H1 (cell line): ENCODE data around the gene PCNX3. TPM values are rescaled to one million over a fixed set of nuclear protein-coding genes. Genes with fewer than 3 reads are reported as not detected.

Source experiments
- CTCF ChIA-PET: fragments of 300-600 bp; sonication (Branson Sonifier 250); formaldehyde crosslinking; loops from one replicate; lab custom pipeline; 2021; ENCODE audit not compliant: partially characterized antibody; lab: Charles Lee
- POLR2A ChIA-PET: fragments of 300-600 bp; sonication (Branson Sonifier 250); formaldehyde crosslinking; loops from one replicate; lab custom pipeline; 2021; ENCODE audit warnings: inconsistent platforms; ENCODE audit not compliant: partially characterized antibody; lab: Charles Lee
- DNase-seq, 2 experiments: peaks; one replicate each; pipeline versions ENCODE4 v3.0.0 to v3.0.0-alpha.2; 2010 to 2022; ENCODE audit warnings: low spot score in 2 of 2, low read depth in 1 of 2, mixed read lengths in 1 of 2
- FAIRE-seq: peaks from 2 replicates; lab custom pipeline; 2011; peaks lifted over from hg19 to GRCh38; lab: Jason Lieb, UNC
- H2AFZ ChIP-seq: 2 replicates; pipeline ENCODE4 v1.8.1; 2012; ENCODE audit warnings: low read length, inconsistent platforms
- H2AK5ac ChIP-seq: 2 replicates; pipeline ENCODE4 v1.6.1; 2013; ENCODE audit warnings: low read depth, low read length
- H2BK120ac ChIP-seq: replicated peaks from 2 replicates; pipeline ENCODE3; 2013; ENCODE audit warnings: low read depth, low read length, inconsistent platforms
- H2BK12ac ChIP-seq: 2 replicates; pipeline ENCODE4 v1.6.1; 2013; ENCODE audit warnings: low read depth, low read length
- H2BK15ac ChIP-seq: 2 replicates; pipeline ENCODE4 v1.6.1; 2013; ENCODE audit warnings: low read length
- H2BK20ac ChIP-seq: 2 replicates; pipeline ENCODE4 v1.6.1; 2013; ENCODE audit warnings: low read length
- H2BK5ac ChIP-seq: 2 replicates; pipeline ENCODE4 v1.6.1; 2013; ENCODE audit warnings: low read depth, low read length
- H3K14ac ChIP-seq: 2 replicates; pipeline ENCODE4 v1.6.1; 2013; ENCODE audit warnings: inconsistent platforms; ENCODE audit not compliant: insufficient read length
- H3K18ac ChIP-seq: 2 replicates; pipeline ENCODE4 v1.6.1; 2013; ENCODE audit warnings: low read length; ENCODE audit errors: extremely low read depth
- H3K23ac ChIP-seq: 2 replicates; pipeline ENCODE4 v1.6.1; 2013; ENCODE audit warnings: inconsistent platforms; ENCODE audit not compliant: insufficient read length
- H3K23me2 ChIP-seq: 2 replicates; pipeline ENCODE4 v1.6.1; 2013; ENCODE audit warnings: low read depth, low read length
- H3K27ac ChIP-seq: 2 replicates; pipeline ENCODE4 v1.6.1; 2011; ENCODE audit warnings: low read depth, low read length, inconsistent platforms
- H3K27me3 ChIP-seq, 4 experiments: replicated peaks in 1 of 4; 1 replicate in 1 of 4; 2 replicates in 3 of 4; pipeline versions ENCODE4 v1.6.1 to v1.8.1; 2011 to 2013; ENCODE audit warnings: low read length in 3 of 4, mild to moderate bottlenecking in 3 of 4, inconsistent platforms in 2 of 4, mixed read lengths in 2 of 4, moderate library complexity in 1 of 4; ENCODE audit not compliant: control insufficient read depth in 3 of 4, insufficient read depth in 3 of 4; ENCODE audit errors: extremely low read depth in 1 of 4
- H3K36me3 ChIP-seq, 4 experiments: 2 replicates each; pipeline versions ENCODE4 v1.6.1 to v1.8.1; 2011 to 2013; ENCODE audit warnings: mild to moderate bottlenecking in 4 of 4, low read length in 3 of 4, moderate library complexity in 2 of 4, control low read depth in 1 of 4, inconsistent platforms in 1 of 4; ENCODE audit not compliant: insufficient read depth in 4 of 4, control insufficient read depth in 2 of 4
- H3K4ac ChIP-seq: replicated peaks from 2 replicates; pipeline ENCODE3; 2013; ENCODE audit warnings: low read length, low read depth, mixed read lengths, inconsistent platforms; ENCODE audit not compliant: insufficient read length
- H3K4me1 ChIP-seq, 4 experiments: replicated peaks in 1 of 4; 1 replicate in 1 of 4; 2 replicates in 3 of 4; pipeline versions ENCODE4 v1.6.1 to v1.8.1; 2011 to 2013; ENCODE audit warnings: low read length in 3 of 4, inconsistent platforms in 2 of 4, mixed read lengths in 1 of 4; ENCODE audit not compliant: insufficient read depth in 4 of 4, control insufficient read depth in 3 of 4
- H3K4me2 ChIP-seq, 2 experiments: 2 replicates each; pipeline versions ENCODE4 v1.6.1 to v1.8.1; 2011 to 2013; ENCODE audit warnings: low read depth in 2 of 2, low read length in 2 of 2, control low read depth in 1 of 2, inconsistent platforms in 1 of 2, mild to moderate bottlenecking in 1 of 2; ENCODE audit not compliant: insufficient read depth in 1 of 2
- H3K4me3 ChIP-seq, 4 experiments: fragments of 200-600, 300-600 bp in 1 of 4; sonication (generic), shearing (Covaris generic), sonication (Bioruptor Twin) in 1 of 4; 2 replicates each; pipeline versions ENCODE4 v1.5.1 to v1.8.1; 2011 to 2016; ENCODE audit warnings: low read length in 4 of 4, low read depth in 3 of 4, control low read depth in 2 of 4, inconsistent platforms in 2 of 4, mild to moderate bottlenecking in 2 of 4, mixed read lengths in 1 of 4, moderate library complexity in 1 of 4; ENCODE audit not compliant: insufficient read depth in 2 of 4; ENCODE audit errors: extremely low read depth in 1 of 4
- H3K56ac ChIP-seq: replicated peaks from 2 replicates; pipeline ENCODE3; 2013; ENCODE audit warnings: low read depth, mild to moderate bottlenecking, mixed read lengths, low read length, inconsistent platforms; ENCODE audit not compliant: insufficient read length
- H3K79me1 ChIP-seq: 2 replicates; pipeline ENCODE4 v1.6.1; 2013; ENCODE audit warnings: low read depth, low read length, control low read depth
- H3K79me2 ChIP-seq, 2 experiments: 2 replicates each; pipeline versions ENCODE4 v1.6.1 to v1.8.1; 2012 to 2013; ENCODE audit warnings: low read length in 2 of 2, mild to moderate bottlenecking in 2 of 2, inconsistent platforms in 1 of 2; ENCODE audit not compliant: insufficient read depth in 2 of 2, control insufficient read depth in 1 of 2
- H3K9ac ChIP-seq, 4 experiments: replicated peaks in 1 of 4; 1 replicate in 1 of 4; 2 replicates in 3 of 4; pipeline versions ENCODE4 v1.6.1 to v1.8.1; 2011 to 2013; ENCODE audit warnings: low read depth in 3 of 4, low read length in 3 of 4, control low read depth in 2 of 4, mild to moderate bottlenecking in 2 of 4, moderate library complexity in 2 of 4, inconsistent platforms in 1 of 4; ENCODE audit errors: extremely low read depth in 1 of 4
- H3K9me3 ChIP-seq, 2 experiments: 2 replicates each; pipeline versions ENCODE4 v1.6.1 to v1.8.1; 2012 to 2013; ENCODE audit warnings: mild to moderate bottlenecking in 2 of 2, moderate library complexity in 2 of 2, control low read depth in 1 of 2, inconsistent platforms in 1 of 2, low read depth in 1 of 2, low read length in 1 of 2, mixed read lengths in 1 of 2; ENCODE audit not compliant: insufficient read depth in 2 of 2
- H4K20me1 ChIP-seq, 2 experiments: replicated peaks in 1 of 2; 2 replicates each; pipeline versions ENCODE3 to v1.8.1; 2011 to 2013; ENCODE audit warnings: inconsistent platforms in 2 of 2, low read length in 2 of 2, mild to moderate bottlenecking in 1 of 2; ENCODE audit not compliant: insufficient read depth in 2 of 2, control insufficient read depth in 1 of 2
- H4K5ac ChIP-seq: 2 replicates; pipeline ENCODE4 v1.6.1; 2013; ENCODE audit warnings: low read length, low read depth, mixed read lengths, inconsistent platforms; ENCODE audit not compliant: insufficient read length
- H4K8ac ChIP-seq: 2 replicates; pipeline ENCODE4 v1.8.0; 2013; ENCODE audit warnings: mild to moderate bottlenecking, moderate library complexity, low read length, inconsistent platforms; ENCODE audit not compliant: insufficient read depth; ENCODE audit errors: extremely low read depth
- H4K91ac ChIP-seq: replicated peaks from 2 replicates; pipeline ENCODE3; 2013; ENCODE audit warnings: low read length, mixed read lengths, inconsistent platforms; ENCODE audit not compliant: insufficient read length
- CBX5 ChIP-seq: fragments of 300-800, 300-1000 bp; sonication (generic); IDR thresholded peaks from 2 replicates; pipeline ENCODE4 v1.7.1; 2016; ENCODE audit warnings: antibody characterized with exemption, low read length, low read depth
- EP300 ChIP-seq, 2 experiments: IDR thresholded peaks; 1 replicate in 1 of 2; 2 replicates in 1 of 2; pipeline ENCODE4 v1.6.1; 2011 to 2012; ENCODE audit warnings: low read depth in 2 of 2, low read length in 2 of 2, mild to moderate bottlenecking in 2 of 2, borderline replicate concordance in 1 of 2, inconsistent platforms in 1 of 2, moderate library complexity in 1 of 2
- FOSL1 ChIP-seq: IDR thresholded peaks from 2 replicates; pipeline ENCODE4 v1.6.1; 2011; ENCODE audit warnings: mild to moderate bottlenecking, low read depth, low read length, moderate library complexity; ENCODE audit not compliant: insufficient read depth
- NRF1 ChIP-seq: IDR thresholded peaks from 2 replicates; pipeline ENCODE4 v1.6.1; 2011; ENCODE audit warnings: mild to moderate bottlenecking, low read depth, low read length, improper control_type of control experiment
- SP1 ChIP-seq: IDR thresholded peaks from 2 replicates; pipeline ENCODE4 v1.6.1; 2011; ENCODE audit warnings: low read depth, low read length
- SP4 ChIP-seq: IDR thresholded peaks from 2 replicates; pipeline ENCODE4 v1.6.1; 2012; ENCODE audit warnings: low read length, inconsistent platforms
- WGBS, 2 experiments: shearing (Covaris generic) in 1 of 2; methylation state at CpG; one replicate each; pipeline versions ENCODE4 v1.1.6 to v1.1.7; 2013 to 2015; ENCODE audit warnings: low lambda C conversion rate in 2 of 2, mixed read lengths in 2 of 2, inconsistent platforms in 1 of 2, low coverage in 1 of 2, missing lambda C conversion rate in 1 of 2; ENCODE audit not compliant: insufficient replicate concordance in 2 of 2, insufficient coverage in 1 of 2, insufficient read length in 1 of 2; ENCODE audit errors: extremely low coverage in 1 of 2, missing lambda C conversion rate in 1 of 2; 5-methylcytosine and 5-hydroxymethylcytosine counted together
- polyA plus RNA-seq, 7 experiments: library from polyadenylated mRNA; depleted of rRNA in 3 of 7; stranded (reverse) in 5 of 7; unstranded in 2 of 7; fragments of >200 nt in 5 of 7; fragments of 200-250 nt in 2 of 7; gene quantifications; 1 replicate in 5 of 7; 2 replicates in 1 of 7; 4 replicates in 1 of 7; pipeline versions ENCODE4 v1.2.1 to v1.2.3, GENCODE V29; 2011 to 2013; ENCODE audit warnings: missing spikeins in 2 of 7, mixed read lengths in 2 of 7
- total RNA-seq: library from RNA; stranded (reverse); fragmentation: NEBNext Ultra II Directional; extraction: Animal tissue kit (Norgen Biotek cat#: 25700); gene quantifications from 2 replicates; pipeline ENCODE4 v1.2.1, GENCODE V29; 2021

Gene PCNX3
- total and polyA plus RNA-seq, 2 of the 8 experiments (the other 6 are each of a cell fraction or from before 2014, with no cell fraction given), result 27.2 to 38.8 TPM

DNA sequence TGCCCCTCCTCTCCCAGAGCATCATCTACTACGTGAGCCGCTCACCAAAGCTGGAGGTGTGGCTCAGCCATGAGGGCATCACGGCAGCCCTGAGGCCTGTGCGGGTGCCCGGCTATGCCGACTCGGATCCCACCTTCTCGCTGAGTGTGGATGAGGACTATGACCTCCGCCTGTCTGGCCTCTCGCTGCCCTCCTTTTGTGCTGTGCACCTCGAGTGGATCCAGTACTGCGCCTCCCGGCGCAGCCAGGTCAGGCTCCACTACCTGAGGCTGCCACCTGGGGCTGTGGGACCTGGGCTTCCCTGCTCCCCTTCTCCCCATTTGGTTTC is 18.5 kb downstream of the PCNX3 start:
- Histone ChIP-seq H3K4me3 (no peak overlapping the region), H3K23ac (no peak overlapping the region), H4K20me1 (peaks cover 0 to 17% of the 10 kb centered on the region in 2 experiments), H2AK5ac (no peak overlapping the region), H3K23me2 (peaks cover 3% of the 10 kb centered on the region; the same call in 1 of the 2 replicates), H3K36me3 (peaks cover 8 to 48% (median 33%) of the 10 kb centered on the region in 4 experiments; a peak in 7 of 8 replicates), H3K9ac (no peak overlapping the region), H2AFZ (no peak overlapping the region), H3K4ac (no peak overlapping the region), H4K91ac (no peak overlapping the region), H2BK15ac (no peak overlapping the region), H4K8ac (no peak overlapping the region; the same call in 1 of the 2 replicates), H2BK12ac (no peak overlapping the region), H2BK20ac (no peak overlapping the region), H2BK5ac (no peak overlapping the region), H3K4me2 (no peak overlapping the region), H3K79me2 (no peaks in the 10 kb centered on the region), H3K56ac (no peak overlapping the region), H3K79me1 (peaks cover 4% of the 10 kb centered on the region; the same call in 1 of the 2 replicates), H4K5ac (no peak overlapping the region), H3K4me1 (peaks cover 3 to 15% (median 8%) of the 10 kb centered on the region in 4 experiments), H3K9me3 (no peaks in the 10 kb centered on the region), H3K14ac (no peak overlapping the region), H2BK120ac (no peak overlapping the region), H3K18ac (no peak overlapping the region), H3K27ac (no peak overlapping the region), H3K27me3 (no peaks in the 10 kb centered on the region)
- TF ChIP-seq NRF1 (no peak), FOSL1 (no peak), EP300 (IDR thresholded peaks at IDR 0.05; ENCODE audit: borderline replicate concordance in 1 of 2, low read depth in 2 of 2, low read length in 2 of 2) (no peak), SP1 (no peak), SP4 (no peak), CBX5 (no peak)
- FAIRE-seq (no peak), DNase-seq (no peak)
- WGBS, 2 experiments, result 98% methylated on average over 10 of the region's 14 CpGs; no CpG with 5 or more reads in 1 of the 2 experiments
- ChIA-PET POLR2A (interaction anchor here (1.7 to 6.9 kb wide), 3 partner anchors 9 to 14 kb away, joined by 6 to 40 read pairs (median 8); no protein-coding TSS in a partner anchor), CTCF (interaction anchor here (1.3 to 2.4 kb wide), 4 partner anchors 8 to 93 kb away, joined by 3 to 11 read pairs (median 6); no protein-coding TSS in a partner anchor)
